Mucosa of descending colon (tissue), 3 donors: ENCODE measurements around the gene ADAMTS2. TPM values are rescaled to one million over a fixed set of nuclear protein-coding genes. Genes with fewer than 3 reads are reported as not detected.

Experiments used
- ATAC-seq: fragments of 200-7000 bp; cut with Tn5 transposase; one replicate; pipeline ENCODE4 v1.9.1; 2020; ENCODE audit warnings: mild to moderate bottlenecking, moderate library complexity
- DNase-seq, 3 donors: peaks; one replicate each; pipeline ENCODE4 v3.0.0-alpha.2; 2020
- H3K36me3 ChIP-seq: fragments of 200-600 bp; one replicate; pipeline ENCODE4 v1.8.0; 2021; ENCODE audit warnings: low read depth, mild to moderate bottlenecking
- H3K4me1 ChIP-seq: fragments of 200-600 bp; one replicate; pipeline ENCODE4 v1.8.0; 2021; ENCODE audit warnings: low read depth, mild to moderate bottlenecking
- H3K4me3 ChIP-seq: fragments of 200-600 bp; one replicate; pipeline ENCODE4 v1.8.0; 2021; ENCODE audit warnings: mild to moderate bottlenecking
- H3K9me3 ChIP-seq: fragments of 200-600 bp; one replicate; pipeline ENCODE4 v1.8.0; 2021; ENCODE audit warnings: mild to moderate bottlenecking
- CTCF ChIP-seq: fragments of 200-600 bp; IDR thresholded peaks from one replicate; pipeline ENCODE4 v1.8.0; 2022; ENCODE audit warnings: antibody characterized with exemption, mild to moderate bottlenecking
- intact Hi-C, 2 donors: fragments of 100-400 bp; cut with DNase I in 1 of 2; cut with micrococcal nuclease in 1 of 2; formaldehyde crosslinking; loops; one replicate each; pipeline versions ENCODE4 v1.11.0 to v1.11.1; 2022; cut with DNase I, micrococcal nuclease
- total RNA-seq, 3 donors: library from RNA; stranded (reverse); fragmentation: NEBNext Ultra II Directional in 2 of 3; extraction: Animal tissue kit (Norgen Biotek cat#: 25700) in 2 of 3; gene quantifications; one replicate each; pipeline versions ENCODE4 v1.2.1 to v1.2.4, GENCODE V29; 2021 to 2023
- donor health status: DM: no; HTN: no; CAD: no; lungs with moderate emphysema.
- donor health status: DM: no; HTN: no; CAD: no.
- donor health status: DM: no; HTN: yes; CAD: no.

The ADAMTS2 gene
- total RNA-seq, 3 donors from 2014 or later, result 1.3 to 9.2 (median 7.3) TPM

- ATAC-seq (no peak), DNase-seq (peak in 1 of 3 donors; percentile 22)
- Histone ChIP-seq H3K4me1 (no peaks in the 10 kb centered on the region), H3K9me3 (no peaks in the 10 kb centered on the region), H3K4me3 (no peak overlapping the region), H3K36me3 (no peaks in the 10 kb centered on the region)
- intact Hi-C loops, result no loop called here
- TF ChIP-seq CTCF, result no peak
These were observed 134.2 kb downstream of the ADAMTS2 start for GRCh38 chr5:179211068-179211467.

- TF ChIP-seq CTCF, result no peak
- no peaks in the 10 kb centered on the region for H3K36me3 ChIP-seq
- intact Hi-C loops, result no loop called here
- no peaks in the 10 kb centered on the region for H3K4me1 ChIP-seq
- H3K9me3 ChIP-seq, result no peaks in the 10 kb centered on the region
- ATAC-seq, result no peak
- DNase-seq, result peak in 1 of 3 donors; percentile 29
- H3K4me3 ChIP-seq, result no peak overlapping the region
These were observed 134.8 kb downstream of the ADAMTS2 start for GRCh38 chr5:179210478-179210877.

- Histone ChIP-seq H3K4me1 (no peaks in the 10 kb centered on the region), H3K4me3 (no peak overlapping the region), H3K36me3 (no peaks in the 10 kb centered on the region), H3K9me3 (no peaks in the 10 kb centered on the region)
- ATAC-seq (no peak), DNase-seq (peak in 1 of 3 donors; percentile 33)
- intact Hi-C loops, result no loop called here
- TF ChIP-seq CTCF, result no peak
These were observed 135.7 kb downstream of the ADAMTS2 start for GRCh38 chr5:179209359-179210150.

DNA sequence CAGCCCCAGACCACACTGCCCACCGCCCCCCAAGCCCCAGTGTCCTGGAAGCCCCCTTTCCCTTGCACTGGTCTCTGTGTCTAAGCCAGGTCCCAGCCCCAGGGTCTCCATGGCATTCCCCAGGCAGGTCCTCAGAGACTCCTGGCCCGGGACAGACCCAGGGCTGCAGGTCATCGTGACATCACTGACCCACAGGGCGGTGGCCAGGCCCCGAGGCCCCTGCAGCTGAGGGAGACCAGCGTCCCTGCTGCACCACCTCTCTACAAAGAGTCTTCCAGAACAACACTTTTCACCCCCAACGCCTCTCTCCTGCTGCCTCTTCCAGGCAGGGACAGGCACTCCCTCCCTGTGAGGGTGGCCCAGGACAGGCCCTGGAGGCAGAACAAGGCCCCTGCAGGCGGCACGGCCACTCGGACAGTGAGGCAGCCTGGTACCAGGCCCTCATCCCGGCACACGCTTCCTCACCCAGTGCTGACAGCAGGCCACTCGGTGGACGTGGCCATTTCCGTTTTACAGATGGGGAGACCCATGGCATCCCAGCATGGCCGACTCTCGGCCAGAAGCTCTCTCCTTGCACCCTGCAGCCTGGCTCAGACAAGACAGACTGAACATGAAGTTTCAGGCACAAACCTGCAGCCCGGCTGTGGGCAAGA is 136.4 kb downstream of the ADAMTS2 start:
- Histone ChIP-seq H3K9me3 (no peaks in the 10 kb centered on the region), H3K4me3 (no peak overlapping the region), H3K36me3 (no peaks in the 10 kb centered on the region), H3K4me1 (no peaks in the 10 kb centered on the region)
- intact Hi-C loops, result no loop called here
- ATAC-seq (no peak), DNase-seq (peak in 1 of 3 donors; percentile 33)
- TF ChIP-seq CTCF, result no peak

GRCh38 chr5:179207920-179208705 is 137.1 kb downstream of the ADAMTS2 start:
- no peaks in the 10 kb centered on the region for H3K9me3 ChIP-seq
- ATAC-seq, result no peak
- no peaks in the 10 kb centered on the region for H3K36me3 ChIP-seq
- intact Hi-C loops, result no loop called here
- DNase-seq, result peak in 1 of 3 donors; percentile 22
- TF ChIP-seq CTCF, result no peak
- H3K4me3 ChIP-seq, result no peak overlapping the region
- H3K4me1 ChIP-seq, result no peaks in the 10 kb centered on the region
